GM23248 (cell line): ENCODE results near the gene MEST.

Experiments used
- EZH2 ChIP-seq: fragments of 200-600 bp; sonication (generic); IDR thresholded peaks from 2 replicates; pipeline ENCODE4 v1.6.1; 2018; ENCODE audit warnings: antibody characterized with exemption, mild to moderate bottlenecking; ENCODE audit not compliant: insufficient read depth, poor library complexity, severe bottlenecking
- EZH2phosphoT487 ChIP-seq: fragments of 200-600 bp; sonication (generic); IDR thresholded peaks from 2 replicates; pipeline ENCODE4 v1.6.1; 2018; ENCODE audit warnings: antibody characterized with exemption, moderate library complexity, mild to moderate bottlenecking, low read depth; ENCODE audit not compliant: insufficient read depth

GRCh38 chr7:130473876-130474275 lies 18.0 kb upstream of the MEST start:
- no peak for TF ChIP-seq EZH2
- TF ChIP-seq EZH2phosphoT487 = no peak
